DMS79 treated with DMSO at 0.1 percent for 48 hours (cell line): ENCODE data around the gene PNPLA1.

Source experiments
- DNase-seq: peaks from one replicate; lab custom pipeline; 2025; lab: John Stamatoyannopoulos, UW

Gene PNPLA1

DNA sequence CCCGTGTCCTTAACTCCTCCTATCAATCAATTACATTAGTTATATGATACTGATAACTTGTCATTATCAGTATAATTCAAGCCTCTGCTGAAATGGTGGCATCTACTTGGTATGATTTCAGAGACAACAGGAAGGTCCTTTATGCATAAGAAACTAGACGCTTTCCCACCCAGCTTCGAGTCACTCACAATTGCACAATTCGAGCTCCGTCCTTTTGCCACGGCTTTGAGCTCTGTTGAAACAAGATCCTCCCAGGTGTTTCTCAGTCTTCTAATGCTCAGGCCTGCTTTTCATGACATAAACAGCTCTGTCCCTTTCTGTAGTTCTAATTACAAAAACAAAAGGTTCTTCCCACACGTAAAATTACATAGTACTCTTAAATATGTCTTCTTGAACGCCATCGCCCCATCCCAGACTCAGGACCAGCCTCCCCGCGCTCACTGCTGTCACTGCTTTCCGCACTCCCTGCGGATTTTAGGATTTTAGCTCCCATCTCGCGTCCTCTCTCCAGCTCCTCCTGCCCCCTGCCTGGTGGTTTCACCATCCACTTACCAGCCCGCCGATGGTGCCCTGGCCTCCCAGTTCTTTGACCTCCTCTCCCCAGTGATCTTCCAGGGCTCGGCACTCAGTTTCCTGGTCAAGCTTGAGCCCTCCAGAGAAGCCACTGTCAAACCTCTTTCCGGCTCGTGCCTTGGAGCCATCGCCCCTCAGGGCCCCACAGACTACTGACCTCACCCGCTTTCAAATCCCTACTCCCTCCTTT lies 23.2 kb upstream of the PNPLA1 start:
- DNase-seq = no peak

DNA sequence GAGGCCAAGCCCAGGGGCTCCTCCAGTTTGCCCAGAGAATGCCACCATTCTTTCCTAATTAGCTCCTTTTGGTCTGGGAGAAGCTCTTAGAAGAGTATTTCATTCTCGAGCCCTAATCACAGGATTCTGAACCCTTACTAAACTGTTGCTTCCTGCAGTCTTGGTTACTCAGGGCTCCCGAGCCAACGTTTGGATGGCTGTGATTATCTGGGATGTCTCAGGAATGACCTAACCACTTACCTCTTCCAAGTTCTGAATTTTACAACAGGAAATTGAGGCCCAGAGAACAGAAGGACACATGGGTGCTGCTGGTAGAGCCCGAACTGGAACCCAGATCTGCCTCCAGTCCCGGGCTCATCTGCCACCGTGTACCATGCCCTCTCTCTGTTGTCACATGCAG lies 22.2 kb upstream of the PNPLA1 start:
- no peak for DNase-seq

DNA sequence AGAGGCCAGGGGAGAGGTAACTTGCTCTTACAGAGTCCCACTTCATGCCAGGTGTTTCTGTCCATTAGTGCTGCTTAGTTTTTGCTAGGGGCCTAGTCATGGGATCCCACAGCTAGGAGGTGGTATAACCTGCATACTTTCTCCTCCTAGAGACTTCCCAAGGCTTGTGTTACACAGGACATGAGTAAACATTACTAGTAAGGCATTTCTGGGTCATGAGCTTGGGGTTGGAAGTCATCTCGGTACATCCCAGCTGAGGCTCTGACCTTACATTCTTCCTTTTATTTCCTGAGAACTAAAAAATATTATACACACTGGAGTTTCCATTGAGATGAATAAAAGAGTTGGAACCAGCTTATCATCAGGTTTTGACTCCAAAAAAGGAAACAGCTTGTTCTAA lies 20.9 kb upstream of the PNPLA1 start:
- no peak for DNase-seq

DNA sequence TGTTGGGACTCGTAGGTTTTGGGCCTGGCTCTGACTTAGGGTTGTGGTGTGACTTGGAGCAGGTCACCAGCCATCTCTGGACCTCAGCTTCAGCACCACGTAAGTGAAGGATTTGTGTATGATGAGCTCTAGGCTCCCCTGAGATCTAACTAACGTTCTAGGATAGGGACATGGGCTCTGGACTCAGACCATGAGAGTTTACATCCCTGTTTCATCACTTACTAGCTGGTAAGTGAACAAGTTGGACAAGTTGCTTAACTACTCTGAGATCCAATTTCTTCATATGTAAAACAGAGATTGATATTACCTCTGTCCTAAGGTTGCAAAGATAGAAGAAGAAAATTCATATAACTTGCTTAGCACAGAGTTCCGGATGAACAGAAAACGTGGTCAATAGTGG lies 20.3 kb upstream of the PNPLA1 start:
- no peak for DNase-seq

DNA sequence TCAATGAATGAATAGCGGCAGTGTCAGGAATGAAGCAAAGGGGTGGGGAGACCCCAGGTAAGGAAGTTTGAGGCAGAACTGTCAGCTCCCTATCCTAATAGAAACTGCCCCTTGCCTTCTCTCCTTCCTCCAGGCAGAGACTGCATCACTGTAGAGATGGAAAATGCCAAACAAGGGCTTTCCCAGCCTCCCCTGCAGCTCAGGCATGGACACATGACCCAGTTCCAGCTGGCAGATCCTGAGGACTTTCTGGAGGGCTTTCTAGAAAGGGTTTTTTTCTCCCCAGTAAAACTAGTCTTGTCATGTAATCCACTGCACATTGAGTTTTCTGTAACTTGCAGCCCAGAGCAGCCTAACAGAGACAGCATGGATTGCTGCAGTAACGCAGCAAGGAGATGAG lies 17.9 kb upstream of the PNPLA1 start:
- DNase-seq = no peak

DNA sequence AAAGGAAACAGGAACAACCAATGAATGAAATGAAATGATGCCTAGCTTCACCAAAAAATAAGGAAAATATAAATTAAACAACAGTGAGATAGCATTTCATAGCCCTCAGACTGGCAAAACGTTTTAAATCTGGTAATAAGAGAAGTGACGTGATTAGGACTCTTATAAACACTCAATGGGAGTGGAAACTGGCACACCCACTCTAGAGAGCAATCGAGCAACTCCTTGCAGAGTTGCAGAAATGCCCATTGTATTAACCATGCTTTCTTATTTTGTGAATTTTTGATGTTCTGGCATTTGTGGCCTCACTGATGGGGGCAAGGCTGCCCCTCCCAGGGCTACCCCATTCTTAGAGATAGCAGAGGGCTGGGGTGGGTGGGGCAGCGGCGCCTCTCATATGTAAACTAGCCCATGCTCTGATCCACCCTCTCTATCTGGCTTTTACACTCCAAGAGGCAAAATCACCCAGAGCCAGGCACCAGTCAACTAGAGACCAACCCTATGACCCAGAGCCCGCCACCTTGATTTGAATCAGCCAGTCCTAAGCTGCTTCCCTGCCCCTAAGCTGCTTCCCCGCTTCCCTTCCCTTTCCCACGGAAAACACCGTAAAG lies 6.4 kb upstream of the PNPLA1 start:
- DNase-seq = peak; percentile 54

DNA sequence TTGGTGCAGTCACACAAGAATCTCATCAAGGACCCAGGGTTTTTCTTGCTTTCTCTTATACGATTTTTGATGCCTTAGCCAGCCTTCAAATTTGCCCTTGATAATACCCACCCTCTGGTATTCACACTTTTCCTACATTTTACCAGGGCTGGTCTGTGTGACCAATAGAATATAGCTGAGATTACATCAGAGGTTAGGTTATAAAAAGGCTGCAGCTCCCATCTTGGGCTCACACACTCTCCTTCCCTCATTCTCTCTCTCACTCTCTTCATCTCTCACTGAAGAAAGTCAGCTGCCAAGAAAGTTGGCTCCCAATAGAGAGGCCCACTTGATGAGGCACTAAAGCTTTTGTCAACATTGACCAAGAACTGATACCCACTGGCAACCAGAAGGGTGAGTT lies 4.1 kb upstream of the PNPLA1 start:
- DNase-seq = peak; percentile 96

DNA sequence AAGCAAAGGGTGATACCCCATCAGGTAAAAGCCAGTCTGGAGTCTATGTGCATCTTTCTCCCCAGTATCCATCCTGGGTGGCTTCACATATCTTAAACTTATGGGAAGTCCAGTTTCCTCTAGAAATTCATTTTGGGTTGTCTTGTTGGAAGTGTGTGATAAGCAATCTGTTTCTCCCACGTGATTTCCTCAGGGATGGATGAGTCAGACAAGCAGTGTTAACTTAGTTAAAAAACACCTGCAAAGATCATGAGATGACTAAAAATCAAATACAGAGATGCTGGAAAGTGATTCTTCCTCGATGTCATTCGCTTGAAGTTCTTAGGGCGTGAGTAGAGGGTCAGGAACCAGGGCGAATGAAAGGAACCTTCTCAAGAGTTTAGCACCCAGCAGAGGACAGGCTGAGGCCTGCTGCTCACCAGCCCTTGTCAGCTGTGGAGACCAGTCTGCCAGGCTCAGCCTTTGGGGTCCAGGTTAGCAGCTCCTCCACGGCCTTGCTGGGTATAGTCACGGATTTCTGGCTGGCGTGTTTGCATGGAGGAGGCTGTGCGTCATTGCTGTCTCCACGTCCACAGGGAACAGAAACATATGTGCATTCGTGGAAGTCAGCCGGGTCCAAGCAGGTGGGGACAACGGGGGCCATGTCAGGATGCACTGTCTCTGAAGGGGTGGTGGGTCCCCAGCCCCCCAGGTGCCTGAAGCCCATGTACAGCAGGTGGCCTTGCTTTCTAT lies 2.8 kb upstream of the PNPLA1 start:
- no peak for DNase-seq

DNA sequence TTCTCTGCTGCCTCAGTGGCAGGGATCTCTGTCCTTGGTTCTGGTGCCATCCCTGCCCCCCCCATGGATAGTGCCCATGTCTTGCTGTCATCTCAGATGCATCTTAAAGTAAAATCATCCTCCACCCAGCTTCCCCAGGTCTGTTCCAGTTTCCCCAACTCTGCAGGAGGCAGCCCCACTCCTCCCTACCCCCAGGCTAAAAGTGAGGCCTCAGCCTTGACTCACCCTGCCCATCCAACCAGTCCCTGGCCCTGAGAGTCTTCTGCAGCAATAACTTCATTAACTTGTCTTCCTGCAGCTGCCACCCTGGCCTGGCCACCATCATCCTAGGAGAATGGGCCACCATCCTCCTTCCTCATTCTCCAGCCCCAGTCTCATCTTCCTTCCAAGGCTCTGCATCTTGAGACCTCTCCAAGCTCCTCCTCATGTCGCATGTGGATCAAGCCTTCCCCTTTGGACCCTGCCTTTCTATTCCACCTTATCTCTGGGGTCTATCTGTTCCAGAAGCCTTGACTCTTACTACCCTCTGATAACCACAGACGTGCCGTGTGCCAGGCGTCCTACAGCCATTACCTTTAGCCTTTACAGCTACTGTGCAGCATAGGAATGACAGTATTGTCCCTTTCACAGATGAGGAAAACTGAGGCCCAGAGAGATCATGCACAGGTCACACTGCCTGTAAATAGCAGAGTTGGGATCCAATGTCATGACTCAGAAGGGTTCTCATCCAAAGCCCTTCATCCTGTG lies 2.0 kb upstream of the PNPLA1 start:
- no peak for DNase-seq

DNA sequence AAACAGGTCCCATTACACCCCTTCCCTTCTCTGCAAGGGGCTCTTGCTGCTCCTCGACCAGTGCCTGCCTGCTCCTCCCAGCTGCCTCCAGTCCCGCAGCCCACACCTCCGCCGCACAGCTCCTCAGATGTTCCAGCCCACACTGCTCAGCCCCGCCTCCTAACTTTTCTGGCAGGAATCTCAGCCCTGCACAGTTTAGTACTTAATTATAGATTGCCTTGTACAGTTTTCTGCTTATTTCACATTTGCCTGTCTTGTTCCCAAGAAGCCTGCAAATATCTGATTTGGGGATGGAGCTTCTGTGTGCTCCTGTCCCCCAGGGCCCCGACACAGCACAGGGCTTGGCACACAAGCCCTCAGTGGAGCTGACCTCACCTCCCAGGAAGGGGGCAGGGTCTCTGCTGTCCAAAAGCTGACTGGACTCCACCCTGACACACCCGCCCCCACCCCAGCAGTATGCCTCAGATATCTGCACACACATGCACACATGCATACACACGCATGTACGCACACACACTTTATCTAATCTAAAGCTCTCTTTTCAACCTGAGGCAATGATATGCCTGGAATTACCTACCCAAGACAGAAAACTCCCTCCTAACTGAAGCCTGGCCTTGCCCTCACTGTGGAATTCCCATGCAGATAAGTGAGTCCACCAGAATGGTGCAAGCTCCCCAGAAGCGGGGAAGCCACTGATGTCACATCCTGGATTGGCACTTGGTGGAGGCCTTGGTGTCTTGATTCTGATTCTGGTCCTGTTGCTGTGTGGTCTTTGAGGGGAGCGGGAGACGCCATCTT lies 1.2 kb upstream of the PNPLA1 start:
- no peak for DNase-seq

DNA sequence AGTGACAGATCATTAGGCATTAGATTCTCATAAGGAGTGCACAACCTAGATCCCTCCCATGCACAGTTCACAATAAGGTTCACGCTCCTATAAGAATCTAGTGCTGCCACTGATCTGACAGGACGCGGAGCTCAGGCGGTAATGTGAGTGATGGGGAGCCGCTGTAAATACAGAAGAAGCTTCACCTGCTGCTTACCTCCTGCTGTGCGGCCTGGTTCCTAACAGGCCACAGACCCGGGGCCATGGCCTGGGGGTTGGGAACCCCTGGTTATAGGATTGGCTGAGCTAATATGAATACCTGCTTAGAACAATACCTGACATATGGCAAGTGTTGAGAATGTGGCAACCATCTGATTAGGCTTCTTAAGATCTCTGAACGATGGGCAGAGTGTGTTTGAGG lies 2.4 kb downstream of the PNPLA1 start:
- DNase-seq = no peak

DNA sequence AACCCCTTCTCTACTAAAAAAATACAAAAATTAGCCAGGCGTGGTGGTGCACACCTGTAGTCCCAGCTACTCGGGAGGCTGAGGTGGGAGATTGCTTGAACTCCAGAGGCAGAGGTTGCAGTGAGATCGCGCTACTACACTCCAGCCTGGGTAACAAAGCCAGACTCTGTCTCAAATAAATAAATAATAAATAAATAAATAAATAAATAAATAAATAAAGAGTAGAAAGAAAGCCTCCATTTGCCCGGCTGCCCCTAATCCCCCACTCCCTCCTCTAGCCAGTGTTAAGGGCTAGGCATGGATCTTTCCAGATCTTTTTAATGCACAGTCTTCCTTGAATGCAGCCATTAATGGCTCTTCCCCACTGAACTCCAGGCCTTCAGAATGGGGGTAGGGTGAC lies 3.2 kb downstream of the PNPLA1 start:
- no peak for DNase-seq

DNA sequence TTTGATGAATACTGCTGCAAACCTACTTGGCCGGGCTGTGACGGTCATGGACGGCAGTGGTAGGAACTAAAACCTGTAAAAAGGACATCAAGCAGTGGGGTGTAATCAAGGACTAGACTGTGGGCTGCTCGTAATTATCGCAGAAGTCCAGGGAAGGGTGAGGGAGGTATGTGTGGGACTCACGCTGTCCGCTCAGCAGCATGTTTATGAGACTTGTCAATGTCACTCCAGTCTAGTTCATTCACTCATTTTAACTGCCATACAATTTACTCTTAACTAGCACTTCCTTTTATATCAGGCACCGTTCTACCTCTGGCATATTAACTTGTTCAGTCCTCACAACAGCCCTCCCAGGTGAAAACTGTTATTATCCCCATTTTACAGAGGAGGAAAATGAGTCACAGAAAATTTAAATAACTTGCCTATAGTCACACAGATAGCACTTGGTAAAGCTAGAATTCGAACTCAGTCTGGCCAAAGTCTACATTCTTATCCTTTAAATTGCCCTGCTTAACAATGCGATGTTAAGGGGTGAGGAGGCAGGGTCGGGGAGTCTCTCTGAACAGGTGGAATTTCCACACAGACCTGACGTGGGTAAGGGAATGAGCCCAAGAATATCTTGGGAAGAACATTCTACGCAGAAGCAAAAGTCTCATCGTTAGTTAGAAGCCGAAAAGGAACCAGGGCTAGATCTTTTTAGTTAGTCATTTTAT lies 4.1 kb downstream of the PNPLA1 start:
- DNase-seq = no peak

DNA sequence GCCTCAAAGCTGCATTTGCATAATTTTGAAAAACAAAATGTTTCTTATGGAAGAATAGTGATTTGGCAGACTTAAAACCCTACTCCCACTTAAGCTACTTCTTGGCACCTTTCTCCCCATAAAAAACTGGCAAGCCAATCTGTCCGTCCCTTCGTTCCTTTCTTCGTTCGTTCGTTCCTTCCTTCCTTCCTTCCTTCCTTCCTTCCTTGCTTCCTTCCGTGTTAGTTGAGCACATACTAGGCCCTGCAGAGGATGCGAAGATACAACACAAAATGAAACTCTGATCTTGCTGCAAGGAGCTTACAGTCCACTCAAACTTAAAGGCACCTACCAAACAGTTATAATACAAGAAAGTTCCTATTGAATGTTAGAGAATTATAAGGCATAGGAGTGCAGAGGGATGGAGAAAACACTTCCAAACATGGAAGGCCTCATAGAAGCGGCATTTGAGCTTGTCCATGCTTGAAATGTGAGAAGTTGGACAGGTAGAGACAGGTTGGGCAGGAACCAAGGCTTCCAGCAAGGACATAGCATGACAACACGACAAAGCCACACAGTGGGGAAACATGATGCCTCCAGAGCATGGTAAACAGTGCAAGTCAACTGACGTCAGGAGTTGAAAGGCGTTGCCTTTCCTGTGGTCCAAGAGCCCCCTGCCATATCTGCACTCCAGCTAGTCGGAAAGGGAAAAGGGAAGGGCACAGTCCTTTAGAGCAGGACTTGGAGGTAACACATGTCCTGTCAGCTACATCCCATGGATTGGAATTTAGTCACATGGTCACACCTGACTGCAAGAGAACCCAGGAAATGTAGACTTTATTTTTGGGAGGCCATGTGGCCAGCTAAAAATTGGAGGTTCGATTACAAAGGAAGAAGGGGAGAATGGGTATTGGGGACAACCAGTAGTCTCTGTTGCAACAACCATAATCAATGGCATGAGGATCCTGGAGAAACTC lies 7.0 kb downstream of the PNPLA1 start:
- no peak for DNase-seq

DNA sequence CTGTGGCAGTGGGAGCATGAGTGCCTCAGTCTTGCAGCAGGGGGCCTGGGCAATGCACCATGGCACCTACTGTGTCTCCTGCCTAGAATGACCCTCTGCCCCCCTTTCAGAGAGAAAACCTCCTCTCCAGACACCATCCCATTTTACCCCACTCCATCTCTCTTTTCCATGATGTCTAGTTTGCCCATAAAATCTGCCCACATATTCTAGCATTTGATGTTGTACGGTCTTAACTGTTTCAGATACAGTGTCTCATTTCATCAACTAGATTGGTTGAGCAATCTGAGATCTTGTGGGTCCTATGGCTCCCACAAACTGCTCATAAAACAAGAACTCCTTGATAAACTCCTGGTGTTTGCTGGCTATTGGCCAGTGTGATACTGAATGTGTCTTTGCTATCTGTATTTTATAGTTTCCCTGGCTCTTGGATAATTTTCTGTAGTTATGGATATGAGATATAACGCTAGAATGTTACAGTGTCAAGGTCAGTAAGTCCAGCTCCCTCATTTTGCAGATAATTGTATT lies 8.1 kb downstream of the PNPLA1 start:
- DNase-seq = no peak

DNA sequence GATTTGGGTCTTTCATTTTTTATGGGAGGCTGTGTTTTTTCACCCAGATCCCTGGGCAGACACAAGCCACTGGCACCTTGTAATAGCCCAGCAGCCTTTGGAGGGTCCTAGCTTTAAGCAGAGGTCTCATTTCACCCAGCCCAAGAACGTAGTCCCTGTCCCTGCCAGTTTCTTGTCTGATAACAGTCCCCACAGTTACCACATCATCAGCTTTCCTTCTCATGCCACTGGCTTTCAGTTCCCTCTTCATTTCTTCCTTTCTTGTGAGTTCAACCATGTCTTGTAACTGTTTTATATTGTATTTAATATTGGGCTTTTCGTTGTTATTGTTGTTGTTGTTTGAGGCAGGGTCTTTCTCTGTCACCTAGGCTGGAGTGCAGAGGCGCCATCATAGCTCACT lies 10.6 kb downstream of the PNPLA1 start:
- DNase-seq = no peak

DNA sequence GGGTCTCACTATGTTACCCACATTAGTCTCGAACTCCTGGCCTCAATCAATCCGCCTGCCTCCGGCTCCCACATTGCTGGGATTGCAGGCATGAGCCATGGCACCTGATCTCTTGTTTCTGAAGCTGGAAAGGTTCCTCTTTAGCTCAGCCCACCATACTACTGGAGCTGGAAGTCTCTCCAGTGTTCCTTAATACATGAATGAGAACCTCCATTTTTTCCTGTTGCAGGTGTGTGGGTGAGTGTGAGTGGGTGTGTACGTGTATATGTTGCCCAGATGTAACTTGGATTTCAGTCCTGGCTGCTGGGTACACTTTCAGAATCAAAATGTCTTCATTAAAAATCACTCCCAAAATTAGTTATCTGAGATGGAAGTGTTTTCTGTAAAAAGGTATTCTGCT lies 11.1 kb downstream of the PNPLA1 start:
- DNase-seq = no peak

DNA sequence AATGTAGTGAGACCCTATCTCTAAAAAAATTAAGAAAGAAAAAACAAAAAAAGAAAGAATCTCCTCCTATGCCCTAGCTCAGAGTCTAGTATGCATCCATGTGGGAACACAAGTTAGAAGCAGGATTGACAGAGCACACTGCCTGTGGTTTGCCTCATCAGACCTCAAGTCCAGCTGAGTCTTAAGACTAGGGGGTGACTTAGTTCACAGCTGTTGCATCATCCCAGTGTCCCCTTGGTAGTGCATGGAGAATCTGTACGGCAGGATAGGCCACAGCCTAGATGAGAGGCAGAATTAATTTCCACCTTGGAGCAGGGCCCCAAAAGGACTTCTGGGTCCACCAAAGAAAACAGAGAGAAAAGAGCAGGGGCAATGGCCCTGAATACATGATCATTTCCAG lies 13.7 kb downstream of the PNPLA1 start:
- DNase-seq = no peak

DNA sequence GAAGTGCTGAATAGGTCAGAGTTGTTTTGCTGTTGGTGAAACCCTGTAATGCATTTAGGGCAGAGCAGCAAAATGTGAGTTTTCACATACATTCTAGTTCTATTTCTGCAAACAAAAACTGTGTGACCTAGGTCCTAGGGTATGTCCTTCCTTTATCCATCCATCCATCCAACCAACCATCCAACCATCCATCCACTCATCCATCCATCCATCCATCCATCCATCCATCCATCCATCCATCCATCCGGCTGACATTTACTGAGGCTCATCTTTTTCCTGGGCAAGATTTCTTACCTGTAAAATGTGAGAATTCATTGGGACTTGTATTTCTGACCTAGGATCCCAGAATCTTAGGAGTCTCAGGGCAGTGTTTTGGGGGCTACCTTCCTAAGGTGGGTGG lies 14.5 kb downstream of the PNPLA1 start:
- DNase-seq = no peak

DNA sequence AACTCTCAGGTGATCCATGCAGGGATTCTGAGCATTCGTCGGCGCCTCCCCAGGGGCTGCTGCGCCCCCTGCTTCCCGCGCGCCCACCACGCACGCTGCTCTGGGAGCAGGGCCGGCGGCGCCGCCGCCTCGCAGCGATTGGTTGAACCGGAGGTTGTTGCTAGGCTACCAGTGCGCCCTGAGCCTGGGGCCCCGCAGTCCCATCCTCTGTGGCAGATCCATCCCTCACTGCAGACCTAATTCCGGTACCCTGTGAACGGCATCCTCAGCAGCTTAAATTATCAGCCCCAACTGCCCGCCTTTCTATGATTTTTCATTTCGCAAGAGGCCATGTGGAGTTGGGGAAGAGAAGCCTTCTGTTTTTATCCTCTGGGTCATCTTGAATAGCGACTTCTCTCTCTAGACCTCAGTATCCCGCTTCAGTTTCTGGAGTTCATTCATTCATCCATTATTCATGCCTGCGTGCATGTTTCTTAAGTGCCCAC lies 15.4 kb downstream of the PNPLA1 start:
- no peak for DNase-seq
